SJSA1 (cell line): ENCODE results near the gene PDSS2. TPM values are rescaled to one million over a fixed set of nuclear protein-coding genes. Genes with fewer than 3 reads are reported as not detected.
"Not testable (repeated sequence)": the region's sequence is repeated elsewhere in the genome, so short reads cannot be mapped to it uniquely, and the experiment has no call there.

Source experiments
- DNase-seq, 2 experiments: peaks; one replicate each; pipeline ENCODE4 v3.0.0-alpha.2; 2015 to 2020; ENCODE audit warnings: low spot score in 2 of 2, low read depth in 1 of 2
- H3K27ac ChIP-seq: fragments of 250-450 bp; sonication (Bioruptor Pico); 2 replicates; pipeline ENCODE4 v1.5.1; 2020; ENCODE audit warnings: mild to moderate bottlenecking, moderate library complexity
- H3K27me3 ChIP-seq: fragments of 250-450 bp; sonication (Bioruptor Pico); replicated peaks from 2 replicates; pipeline ENCODE4 v1.5.1; 2020; ENCODE audit warnings: mild to moderate bottlenecking, moderate library complexity
- H3K36me3 ChIP-seq: fragments of 250-450 bp; sonication (Bioruptor Pico); 2 replicates; pipeline ENCODE4 v1.5.1; 2020; ENCODE audit warnings: mild to moderate bottlenecking
- H3K4me1 ChIP-seq: fragments of 250-450 bp; sonication (Bioruptor Pico); replicated peaks from 2 replicates; pipeline ENCODE4 v1.6.1; 2021; ENCODE audit warnings: mild to moderate bottlenecking
- H3K4me3 ChIP-seq: fragments of 250-450 bp; sonication (Bioruptor Pico); 2 replicates; pipeline ENCODE4 v1.5.1; 2020; ENCODE audit warnings: mild to moderate bottlenecking
- H3K9me3 ChIP-seq: fragments of 250-450 bp; sonication (Bioruptor Pico); replicated peaks from 2 replicates; pipeline ENCODE4 v1.5.1; 2020; ENCODE audit warnings: mild to moderate bottlenecking
- total RNA-seq: library from RNA; depleted of rRNA; stranded (reverse); fragments of >200 nt; shearing (Covaris generic); gene quantifications from 2 replicates; pipeline ENCODE4 v1.2.3, GENCODE V29; 2014

The PDSS2 gene
- total RNA-seq, 1 experiment from 2014 or later: 11.9 TPM

DNA sequence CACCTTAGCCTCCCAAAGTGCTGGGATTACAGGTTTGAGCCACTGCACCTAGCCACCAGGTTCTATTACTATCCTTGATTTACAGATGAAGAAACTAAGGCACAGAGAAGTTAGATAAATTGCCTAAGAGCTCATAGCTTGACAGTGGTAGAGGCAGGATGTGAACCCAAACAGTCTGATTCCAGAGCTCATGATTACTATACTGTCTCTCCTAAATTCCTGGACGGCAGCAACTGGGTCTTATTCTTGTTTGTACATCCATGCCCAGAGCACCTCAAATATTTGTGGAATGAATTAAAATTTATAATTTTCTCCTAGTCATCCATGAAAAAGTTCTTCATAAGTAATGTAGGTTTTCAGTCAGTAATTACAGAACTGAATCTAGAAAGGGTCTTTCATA, 15.1 kb downstream of the PDSS2 start:
- H3K4me1 ChIP-seq: peaks cover 6% of the 10 kb centered on the region
- H3K36me3 ChIP-seq: no peaks in the 10 kb centered on the region
- H3K4me3 ChIP-seq: no peak overlapping the region
- H3K27ac ChIP-seq: no peak overlapping the region
- DNase-seq: no peak
- H3K27me3 ChIP-seq: no peaks in the 10 kb centered on the region
- H3K9me3 ChIP-seq: peaks cover 3% of the 10 kb centered on the region; the same call in 1 of the 2 replicates

GRCh38 chr6:107443608-107444267, 15.6 kb downstream of the PDSS2 start:
- Histone ChIP-seq H3K4me1 (peaks cover 6% of the 10 kb centered on the region), H3K9me3 (peaks cover 3% of the 10 kb centered on the region; the same call in 1 of the 2 replicates), H3K4me3 (no peak overlapping the region), H3K27ac (no peak overlapping the region), H3K36me3 (no peaks in the 10 kb centered on the region), H3K27me3 (no peaks in the 10 kb centered on the region)
- DNase-seq: peak in 1 of 2 experiments; percentile 5

DNA sequence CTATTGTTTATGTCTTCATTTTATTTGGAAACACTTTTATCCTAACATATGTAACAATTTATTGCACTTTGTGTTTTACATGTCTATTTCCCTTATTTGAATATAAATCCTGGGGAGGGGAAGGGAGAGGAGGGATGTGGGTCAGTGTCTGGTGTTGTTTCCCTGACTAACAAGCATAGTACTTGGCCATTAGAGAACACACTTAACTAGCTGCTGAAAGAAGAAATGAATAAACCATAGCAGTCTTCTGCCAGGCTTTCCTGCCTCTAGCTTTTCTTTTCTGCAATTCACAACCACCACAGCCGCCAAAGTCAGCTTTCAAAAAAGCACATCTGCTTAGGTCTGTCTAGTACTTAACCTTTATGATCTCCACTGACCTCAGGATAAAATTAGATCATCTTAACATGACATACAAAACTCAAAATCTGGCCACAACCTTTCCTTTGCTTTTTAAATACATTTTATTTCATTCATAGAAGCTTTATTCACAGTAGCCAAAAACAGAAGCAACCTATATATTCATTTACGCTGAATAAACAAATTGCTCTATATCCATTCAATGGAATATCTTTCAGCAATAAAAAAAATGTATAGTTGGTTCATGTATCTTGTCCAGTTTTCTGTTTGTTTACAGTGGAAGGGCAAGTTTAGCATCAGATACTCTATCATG, 16.3 kb downstream of the PDSS2 start:
- H3K27ac ChIP-seq: no peak overlapping the region
- no peaks in the 10 kb centered on the region for H3K27me3 ChIP-seq
- H3K4me3 ChIP-seq: no peak overlapping the region
- H3K4me1 ChIP-seq: peaks cover 6% of the 10 kb centered on the region
- DNase-seq: no peak
- H3K36me3 ChIP-seq: no peaks in the 10 kb centered on the region
- H3K9me3 ChIP-seq: peaks cover 3% of the 10 kb centered on the region; the same call in 1 of the 2 replicates

DNA sequence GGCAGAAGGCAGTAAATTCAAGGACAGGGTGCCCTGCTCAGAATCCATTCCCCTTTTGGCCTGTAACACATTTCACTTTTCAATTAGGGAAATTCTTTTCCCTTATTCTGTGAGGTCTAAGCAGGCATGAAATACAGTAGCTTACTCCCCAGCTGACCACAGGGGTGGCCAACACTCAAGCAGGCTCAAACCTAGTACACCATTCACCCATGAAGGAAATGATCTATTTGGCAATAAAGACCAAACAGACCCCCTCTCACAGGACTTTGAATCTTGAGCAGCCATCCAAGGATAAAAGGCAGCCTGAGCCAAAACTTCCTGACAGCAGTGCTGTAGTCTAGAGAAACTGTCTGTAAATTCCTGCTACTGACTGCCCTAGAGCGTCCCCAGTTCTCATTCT, 17.7 kb downstream of the PDSS2 start:
- DNase-seq: no peak
- H3K4me3 ChIP-seq: no peak overlapping the region
- no peak overlapping the region for H3K27ac ChIP-seq
- peaks cover 6% of the 10 kb centered on the region for H3K4me1 ChIP-seq
- no peaks in the 10 kb centered on the region for H3K36me3 ChIP-seq
- no peaks in the 10 kb centered on the region for H3K27me3 ChIP-seq
- no peaks in the 10 kb centered on the region for H3K9me3 ChIP-seq

DNA sequence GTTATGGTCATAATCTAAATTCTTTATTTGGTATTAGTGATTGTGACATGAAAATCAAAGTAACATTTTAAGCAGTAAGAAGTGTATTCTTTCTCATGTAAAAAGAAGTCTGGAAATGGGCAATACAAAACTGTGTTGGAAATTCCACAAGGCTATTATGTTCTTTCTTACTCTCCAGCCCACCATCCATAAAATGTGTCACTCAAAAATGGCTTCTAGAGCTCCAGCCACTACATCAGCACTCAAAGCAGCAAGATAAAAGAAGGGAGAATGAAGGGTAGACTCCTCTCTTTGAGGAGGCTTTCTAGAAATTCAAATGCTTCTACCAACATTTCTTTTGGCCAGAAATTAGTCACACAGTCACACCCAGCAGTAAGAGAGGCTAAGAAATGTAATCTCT, 18.4 kb downstream of the PDSS2 start:
- Histone ChIP-seq H3K4me1 (peaks cover 6% of the 10 kb centered on the region), H3K4me3 (no peak overlapping the region), H3K27ac (no peak overlapping the region), H3K9me3 (no peaks in the 10 kb centered on the region), H3K36me3 (no peaks in the 10 kb centered on the region), H3K27me3 (no peaks in the 10 kb centered on the region)
- DNase-seq: no peak

- DNase-seq: no peak
- Histone ChIP-seq H3K27ac (no peak overlapping the region), H3K27me3 (no peaks in the 10 kb centered on the region), H3K9me3 (no peaks in the 10 kb centered on the region), H3K4me1 (peaks cover 6% of the 10 kb centered on the region), H3K4me3 (no peak overlapping the region), H3K36me3 (no peaks in the 10 kb centered on the region)
Measured at GRCh38 chr6:107439406-107439805, 20.0 kb downstream of the PDSS2 start.

GRCh38 chr6:107437691-107438090, 21.7 kb downstream of the PDSS2 start:
- Histone ChIP-seq H3K9me3 (no peaks in the 10 kb centered on the region), H3K27me3 (no peaks in the 10 kb centered on the region), H3K36me3 (no peaks in the 10 kb centered on the region), H3K4me3 (no peak overlapping the region), H3K27ac (no peak overlapping the region), H3K4me1 (no peaks in the 10 kb centered on the region)
- DNase-seq: no peak

DNA sequence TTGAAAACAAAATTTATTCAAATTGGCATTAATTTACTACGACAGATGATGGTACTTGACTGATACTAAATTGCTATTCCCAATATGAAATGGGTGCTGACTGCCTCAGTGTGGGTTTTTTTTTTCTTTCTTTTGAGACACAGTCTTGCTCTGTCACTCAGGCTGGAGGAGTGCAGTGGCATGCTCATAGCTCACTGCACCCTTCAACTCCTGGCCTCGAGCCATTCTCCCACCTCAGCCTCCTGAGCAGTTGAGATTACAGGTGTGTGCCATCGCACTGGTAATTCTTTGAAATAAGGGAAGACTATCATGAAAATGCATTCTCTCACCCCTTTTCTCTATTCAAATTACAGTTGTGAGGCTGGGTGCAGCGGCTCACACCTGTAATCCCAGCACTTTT, 22.5 kb downstream of the PDSS2 start:
- Histone ChIP-seq H3K4me3 (no peak overlapping the region), H3K27me3 (no peaks in the 10 kb centered on the region), H3K27ac (no peak overlapping the region), H3K9me3 (no peaks in the 10 kb centered on the region), H3K4me1 (no peaks in the 10 kb centered on the region), H3K36me3 (no peaks in the 10 kb centered on the region)
- DNase-seq: no peak

DNA sequence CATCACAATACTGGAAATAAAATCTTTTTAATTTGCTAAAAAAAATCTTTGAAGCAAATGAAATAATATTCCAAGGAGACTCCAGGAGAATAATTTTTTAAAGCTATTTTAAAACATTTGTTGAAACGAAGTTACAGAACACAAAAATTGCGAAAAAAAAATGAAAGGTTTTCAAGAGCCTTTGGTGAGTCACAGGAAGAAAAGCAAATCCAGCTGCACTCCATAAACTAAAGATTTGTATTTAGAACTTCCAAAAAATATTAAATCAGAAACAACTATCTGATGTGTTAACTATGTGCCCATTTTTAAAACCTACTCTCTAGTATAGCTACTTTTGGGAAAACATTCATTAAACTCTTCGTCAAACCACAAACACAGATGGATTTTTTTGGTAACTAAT, 23.6 kb downstream of the PDSS2 start:
- no peak overlapping the region for H3K4me3 ChIP-seq
- H3K27ac ChIP-seq: no peak overlapping the region
- H3K4me1 ChIP-seq: no peaks in the 10 kb centered on the region
- H3K9me3 ChIP-seq: no peaks in the 10 kb centered on the region
- no peak for DNase-seq
- H3K36me3 ChIP-seq: no peaks in the 10 kb centered on the region
- H3K27me3 ChIP-seq: no peaks in the 10 kb centered on the region

DNA sequence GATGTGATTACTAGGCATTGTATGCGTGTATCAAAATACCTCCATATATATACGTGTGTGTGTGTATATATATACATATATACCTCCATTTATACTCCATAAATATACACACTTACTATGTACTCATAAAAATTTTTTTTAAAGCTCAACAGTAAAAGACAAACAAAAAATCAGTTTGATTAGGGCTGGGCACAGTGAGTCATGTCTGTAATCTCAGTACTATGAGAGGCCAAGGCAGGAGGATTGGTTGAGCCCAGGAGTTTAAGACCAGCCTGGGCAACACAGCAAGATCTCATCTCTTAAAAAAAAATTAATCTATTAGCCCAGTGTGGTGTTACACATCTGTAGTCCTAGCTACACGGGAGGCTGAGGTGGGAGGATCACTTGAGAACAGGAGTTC, 24.6 kb downstream of the PDSS2 start:
- no peak for DNase-seq
- H3K27me3 ChIP-seq: no peaks in the 10 kb centered on the region

GRCh38 chr6:107425951-107426350, 33.4 kb downstream of the PDSS2 start:
- H3K4me1 ChIP-seq, H3K9me3 ChIP-seq, H3K27ac ChIP-seq, H3K27me3 ChIP-seq, H3K36me3 ChIP-seq, DNase-seq, H3K4me3 ChIP-seq: not testable (repeated sequence)

More for the DNA sequence above, 24.6 kb downstream of the PDSS2 start:
- H3K4me1 ChIP-seq: no peaks in the 10 kb centered on the region
- H3K9me3 ChIP-seq: no peaks in the 10 kb centered on the region
- no peak overlapping the region for H3K27ac ChIP-seq
- H3K36me3 ChIP-seq: no peaks in the 10 kb centered on the region
- no peak overlapping the region for H3K4me3 ChIP-seq

DNA sequence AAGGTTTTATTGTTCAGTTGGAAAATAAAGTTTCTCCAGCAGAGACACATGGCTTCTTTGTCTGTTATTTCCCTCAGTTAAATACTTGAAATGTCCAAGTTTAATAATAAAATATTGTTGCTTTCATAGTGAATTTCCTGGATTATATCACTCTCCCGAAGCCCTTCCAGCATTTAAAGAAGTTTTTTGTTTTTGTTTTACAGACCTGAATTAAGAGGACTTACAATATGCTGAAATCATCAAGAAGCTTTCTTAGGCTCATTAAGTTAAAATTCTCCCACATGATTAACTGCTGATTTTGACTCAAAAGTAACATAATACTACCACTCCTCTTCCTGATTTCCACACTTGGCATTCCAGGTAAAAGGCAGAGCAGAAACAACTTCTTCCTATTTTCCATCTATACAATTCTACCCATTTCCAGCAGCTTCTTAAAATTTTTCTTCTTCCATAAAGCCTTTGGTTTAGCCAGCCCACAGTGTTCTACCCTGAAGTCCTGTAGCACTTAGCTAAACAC, 35.8 kb downstream of the PDSS2 start:
- Histone ChIP-seq H3K36me3 (no peaks in the 10 kb centered on the region), H3K27ac (no peak overlapping the region), H3K4me1 (no peaks in the 10 kb centered on the region), H3K27me3 (no peaks in the 10 kb centered on the region), H3K4me3 (no peak overlapping the region), H3K9me3 (peaks cover 6% of the 10 kb centered on the region; the same call in 1 of the 2 replicates)
- no peak for DNase-seq

- no peaks in the 10 kb centered on the region for H3K4me1 ChIP-seq
- DNase-seq: no peak
- H3K27me3 ChIP-seq: no peaks in the 10 kb centered on the region
- no peak overlapping the region for H3K27ac ChIP-seq
- H3K4me3 ChIP-seq: no peak overlapping the region
- no peaks in the 10 kb centered on the region for H3K36me3 ChIP-seq
- H3K9me3 ChIP-seq: peaks cover 5% of the 10 kb centered on the region; the same call in 1 of the 2 replicates
Measured at GRCh38 chr6:107421696-107422256, 37.6 kb downstream of the PDSS2 start.

- no peaks in the 10 kb centered on the region for H3K36me3 ChIP-seq
- DNase-seq: no peak
- no peak overlapping the region for H3K27ac ChIP-seq
- no peak overlapping the region for H3K4me3 ChIP-seq
- H3K27me3 ChIP-seq: no peaks in the 10 kb centered on the region
- H3K9me3 ChIP-seq: no peaks in the 10 kb centered on the region
- H3K4me1 ChIP-seq: no peaks in the 10 kb centered on the region
Measured at GRCh38 chr6:107419733-107420132, 39.6 kb downstream of the PDSS2 start.
